ENCODE measurements around the gene ANTXRL.
"Not testable (repeated sequence)": the region's sequence is repeated elsewhere in the genome, so short reads cannot be mapped to it uniquely, and the experiment has no call there.

Gene ANTXRL

DNA sequence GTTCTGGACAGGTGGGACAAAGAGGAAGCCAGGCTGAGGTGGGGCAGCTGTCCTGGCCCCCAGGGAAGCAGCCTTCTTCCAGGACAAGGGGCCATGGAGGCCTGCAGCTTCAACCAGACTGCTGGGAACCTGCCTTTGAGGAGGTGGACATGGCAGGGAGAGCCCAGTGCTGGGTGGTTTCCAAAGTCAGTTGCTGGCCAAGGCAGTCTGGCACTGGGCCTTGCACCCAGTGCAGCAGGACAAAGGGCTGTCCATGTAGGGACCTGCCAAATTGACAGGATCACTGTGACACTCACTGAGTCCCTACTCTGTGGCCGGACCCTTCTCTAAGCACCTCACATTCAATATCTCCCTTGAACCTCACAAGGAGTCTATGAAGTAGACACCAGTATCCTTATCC lies 90.2 kb downstream of the ANTXRL start:
- in situ Hi-C loops (cut with MboI; ENCODE audit: low pct_unique_long_range_greater_than_20kb, low sequenced_read_pairs), result not testable (repeated sequence)

DNA sequence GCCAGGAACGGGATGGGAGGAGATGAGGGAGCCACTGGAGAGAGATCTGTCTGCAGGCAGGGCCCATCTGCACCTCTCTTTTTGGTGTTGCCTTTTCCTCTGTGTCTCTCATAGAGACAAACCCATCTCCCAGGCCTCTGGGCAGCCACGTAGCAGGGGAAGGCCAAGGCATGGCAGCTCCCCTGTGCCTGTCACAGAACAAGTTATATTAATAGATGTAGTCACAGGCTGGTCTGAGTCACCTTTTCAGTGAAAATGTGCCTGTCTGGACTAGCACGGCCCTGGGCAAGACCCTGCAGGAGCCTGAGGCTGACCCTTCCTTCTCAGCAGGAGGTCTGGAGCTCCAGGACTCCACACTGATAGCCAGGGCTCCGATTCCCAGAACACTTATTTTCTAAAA lies 90.9 kb downstream of the ANTXRL start:
- in situ Hi-C loops (cut with MboI; ENCODE audit: low pct_unique_long_range_greater_than_20kb, low sequenced_read_pairs); DNase-seq: not testable (repeated sequence)

More for the DNA sequence above, 90.2 kb downstream of the ANTXRL start:
- not testable (repeated sequence) for DNase-seq

DNA sequence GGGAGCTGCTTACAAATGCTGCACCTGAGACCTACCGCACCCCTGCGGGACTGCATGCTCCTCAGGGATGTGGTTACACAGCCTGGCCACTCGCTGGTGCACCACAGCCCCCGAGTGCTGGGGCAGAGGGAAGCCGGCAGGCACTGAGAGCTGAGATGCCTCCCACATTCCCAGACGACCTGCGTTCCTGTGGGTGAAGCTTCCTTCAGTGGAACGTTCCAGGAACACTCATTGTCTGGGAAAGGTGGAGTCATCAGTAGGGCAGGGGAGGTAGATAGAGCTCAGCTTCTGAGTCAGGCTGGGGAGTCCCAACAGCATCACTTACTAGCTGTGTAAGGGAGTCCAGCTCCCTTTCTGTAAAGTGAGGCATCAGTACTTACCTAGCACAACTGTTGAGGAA lies 91.3 kb downstream of the ANTXRL start:
- DNase-seq; in situ Hi-C loops (cut with MboI; ENCODE audit: low pct_unique_long_range_greater_than_20kb, low sequenced_read_pairs): not testable (repeated sequence)

DNA sequence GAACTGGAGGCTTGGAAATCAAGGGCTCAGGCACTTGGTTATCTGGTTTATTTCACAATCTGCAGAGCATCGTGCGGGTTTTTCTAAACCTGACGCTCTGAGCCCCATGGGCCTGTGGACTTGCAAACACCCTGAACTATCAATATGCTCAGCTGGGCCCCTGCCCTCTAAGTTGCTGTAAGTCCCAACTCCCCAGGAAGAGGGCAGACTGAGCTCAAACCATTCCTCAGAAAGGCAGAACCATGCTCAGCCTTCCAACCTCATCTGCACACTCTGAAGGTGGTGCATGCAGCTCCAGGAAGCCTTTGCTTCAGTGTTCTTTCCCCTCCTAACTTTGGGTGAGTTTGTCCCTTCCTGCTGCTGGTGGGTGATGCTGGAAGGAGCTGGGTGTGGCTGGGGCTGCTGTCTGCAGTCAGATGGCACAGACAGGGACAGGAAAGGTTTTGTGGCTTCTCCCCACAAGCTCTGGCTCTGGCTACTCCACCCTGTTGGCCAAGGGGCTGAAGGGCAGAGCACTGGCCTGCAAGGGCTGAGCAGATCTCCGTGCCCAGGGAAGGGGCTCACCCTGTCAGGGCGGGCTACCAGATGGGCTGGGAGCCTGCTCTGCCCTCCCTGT lies 92.5 kb downstream of the ANTXRL start:
- in situ Hi-C loops (cut with MboI; ENCODE audit: low pct_unique_long_range_greater_than_20kb, low sequenced_read_pairs); DNase-seq: not testable (repeated sequence)

Data from KBM-7 (cell line).